H1 (cell line): ENCODE measurements around the gene COX10. TPM values are rescaled to one million over a fixed set of nuclear protein-coding genes. Genes with fewer than 3 reads are reported as not detected.

ENCODE experiments used
- CTCF ChIA-PET: fragments of 300-600 bp; sonication (Branson Sonifier 250); formaldehyde crosslinking; loops from one replicate; lab custom pipeline; 2021; ENCODE audit not compliant: partially characterized antibody; lab: Charles Lee
- POLR2A ChIA-PET: fragments of 300-600 bp; sonication (Branson Sonifier 250); formaldehyde crosslinking; loops from one replicate; lab custom pipeline; 2021; ENCODE audit warnings: inconsistent platforms; ENCODE audit not compliant: partially characterized antibody; lab: Charles Lee
- DNase-seq, 2 experiments: peaks; one replicate each; pipeline versions ENCODE4 v3.0.0 to v3.0.0-alpha.2; 2010 to 2022; ENCODE audit warnings: low spot score in 2 of 2, low read depth in 1 of 2, mixed read lengths in 1 of 2
- FAIRE-seq: peaks from 2 replicates; lab custom pipeline; 2011; peaks lifted over from hg19 to GRCh38; lab: Jason Lieb, UNC
- H2AFZ ChIP-seq: 2 replicates; pipeline ENCODE4 v1.8.1; 2012; ENCODE audit warnings: low read length, inconsistent platforms
- H2AK5ac ChIP-seq: 2 replicates; pipeline ENCODE4 v1.6.1; 2013; ENCODE audit warnings: low read depth, low read length
- H2BK120ac ChIP-seq: replicated peaks from 2 replicates; pipeline ENCODE3; 2013; ENCODE audit warnings: low read depth, low read length, inconsistent platforms
- H2BK12ac ChIP-seq: 2 replicates; pipeline ENCODE4 v1.6.1; 2013; ENCODE audit warnings: low read depth, low read length
- H2BK15ac ChIP-seq: 2 replicates; pipeline ENCODE4 v1.6.1; 2013; ENCODE audit warnings: low read length
- H2BK20ac ChIP-seq: 2 replicates; pipeline ENCODE4 v1.6.1; 2013; ENCODE audit warnings: low read length
- H2BK5ac ChIP-seq: 2 replicates; pipeline ENCODE4 v1.6.1; 2013; ENCODE audit warnings: low read depth, low read length
- H3K14ac ChIP-seq: 2 replicates; pipeline ENCODE4 v1.6.1; 2013; ENCODE audit warnings: inconsistent platforms; ENCODE audit not compliant: insufficient read length
- H3K18ac ChIP-seq: 2 replicates; pipeline ENCODE4 v1.6.1; 2013; ENCODE audit warnings: low read length; ENCODE audit errors: extremely low read depth
- H3K23ac ChIP-seq: 2 replicates; pipeline ENCODE4 v1.6.1; 2013; ENCODE audit warnings: inconsistent platforms; ENCODE audit not compliant: insufficient read length
- H3K23me2 ChIP-seq: 2 replicates; pipeline ENCODE4 v1.6.1; 2013; ENCODE audit warnings: low read depth, low read length
- H3K27ac ChIP-seq: 2 replicates; pipeline ENCODE4 v1.6.1; 2011; ENCODE audit warnings: low read depth, low read length, inconsistent platforms
- H3K27me3 ChIP-seq, 4 experiments: replicated peaks in 1 of 4; 1 replicate in 1 of 4; 2 replicates in 3 of 4; pipeline versions ENCODE4 v1.6.1 to v1.8.1; 2011 to 2013; ENCODE audit warnings: low read length in 3 of 4, mild to moderate bottlenecking in 3 of 4, inconsistent platforms in 2 of 4, mixed read lengths in 2 of 4, moderate library complexity in 1 of 4; ENCODE audit not compliant: control insufficient read depth in 3 of 4, insufficient read depth in 3 of 4; ENCODE audit errors: extremely low read depth in 1 of 4
- H3K36me3 ChIP-seq, 4 experiments: 2 replicates each; pipeline versions ENCODE4 v1.6.1 to v1.8.1; 2011 to 2013; ENCODE audit warnings: mild to moderate bottlenecking in 4 of 4, low read length in 3 of 4, moderate library complexity in 2 of 4, control low read depth in 1 of 4, inconsistent platforms in 1 of 4; ENCODE audit not compliant: insufficient read depth in 4 of 4, control insufficient read depth in 2 of 4
- H3K4ac ChIP-seq: replicated peaks from 2 replicates; pipeline ENCODE3; 2013; ENCODE audit warnings: low read length, low read depth, mixed read lengths, inconsistent platforms; ENCODE audit not compliant: insufficient read length
- H3K4me1 ChIP-seq, 4 experiments: replicated peaks in 1 of 4; 1 replicate in 1 of 4; 2 replicates in 3 of 4; pipeline versions ENCODE4 v1.6.1 to v1.8.1; 2011 to 2013; ENCODE audit warnings: low read length in 3 of 4, inconsistent platforms in 2 of 4, mixed read lengths in 1 of 4; ENCODE audit not compliant: insufficient read depth in 4 of 4, control insufficient read depth in 3 of 4
- H3K4me2 ChIP-seq, 2 experiments: 2 replicates each; pipeline versions ENCODE4 v1.6.1 to v1.8.1; 2011 to 2013; ENCODE audit warnings: low read depth in 2 of 2, low read length in 2 of 2, control low read depth in 1 of 2, inconsistent platforms in 1 of 2, mild to moderate bottlenecking in 1 of 2; ENCODE audit not compliant: insufficient read depth in 1 of 2
- H3K4me3 ChIP-seq, 4 experiments: fragments of 200-600, 300-600 bp in 1 of 4; sonication (generic), shearing (Covaris generic), sonication (Bioruptor Twin) in 1 of 4; 2 replicates each; pipeline versions ENCODE4 v1.5.1 to v1.8.1; 2011 to 2016; ENCODE audit warnings: low read length in 4 of 4, low read depth in 3 of 4, control low read depth in 2 of 4, inconsistent platforms in 2 of 4, mild to moderate bottlenecking in 2 of 4, mixed read lengths in 1 of 4, moderate library complexity in 1 of 4; ENCODE audit not compliant: insufficient read depth in 2 of 4; ENCODE audit errors: extremely low read depth in 1 of 4
- H3K56ac ChIP-seq: replicated peaks from 2 replicates; pipeline ENCODE3; 2013; ENCODE audit warnings: low read depth, mild to moderate bottlenecking, mixed read lengths, low read length, inconsistent platforms; ENCODE audit not compliant: insufficient read length
- H3K79me1 ChIP-seq: 2 replicates; pipeline ENCODE4 v1.6.1; 2013; ENCODE audit warnings: low read depth, low read length, control low read depth
- H3K79me2 ChIP-seq, 2 experiments: 2 replicates each; pipeline versions ENCODE4 v1.6.1 to v1.8.1; 2012 to 2013; ENCODE audit warnings: low read length in 2 of 2, mild to moderate bottlenecking in 2 of 2, inconsistent platforms in 1 of 2; ENCODE audit not compliant: insufficient read depth in 2 of 2, control insufficient read depth in 1 of 2
- H3K9ac ChIP-seq, 4 experiments: replicated peaks in 1 of 4; 1 replicate in 1 of 4; 2 replicates in 3 of 4; pipeline versions ENCODE4 v1.6.1 to v1.8.1; 2011 to 2013; ENCODE audit warnings: low read depth in 3 of 4, low read length in 3 of 4, control low read depth in 2 of 4, mild to moderate bottlenecking in 2 of 4, moderate library complexity in 2 of 4, inconsistent platforms in 1 of 4; ENCODE audit errors: extremely low read depth in 1 of 4
- H3K9me3 ChIP-seq, 2 experiments: 2 replicates each; pipeline versions ENCODE4 v1.6.1 to v1.8.1; 2012 to 2013; ENCODE audit warnings: mild to moderate bottlenecking in 2 of 2, moderate library complexity in 2 of 2, control low read depth in 1 of 2, inconsistent platforms in 1 of 2, low read depth in 1 of 2, low read length in 1 of 2, mixed read lengths in 1 of 2; ENCODE audit not compliant: insufficient read depth in 2 of 2
- H4K20me1 ChIP-seq, 2 experiments: replicated peaks in 1 of 2; 2 replicates each; pipeline versions ENCODE3 to v1.8.1; 2011 to 2013; ENCODE audit warnings: inconsistent platforms in 2 of 2, low read length in 2 of 2, mild to moderate bottlenecking in 1 of 2; ENCODE audit not compliant: insufficient read depth in 2 of 2, control insufficient read depth in 1 of 2
- H4K5ac ChIP-seq: 2 replicates; pipeline ENCODE4 v1.6.1; 2013; ENCODE audit warnings: low read length, low read depth, mixed read lengths, inconsistent platforms; ENCODE audit not compliant: insufficient read length
- H4K8ac ChIP-seq: 2 replicates; pipeline ENCODE4 v1.8.0; 2013; ENCODE audit warnings: mild to moderate bottlenecking, moderate library complexity, low read length, inconsistent platforms; ENCODE audit not compliant: insufficient read depth; ENCODE audit errors: extremely low read depth
- H4K91ac ChIP-seq: replicated peaks from 2 replicates; pipeline ENCODE3; 2013; ENCODE audit warnings: low read length, mixed read lengths, inconsistent platforms; ENCODE audit not compliant: insufficient read length
- EGR1 ChIP-seq: IDR thresholded peaks from 2 replicates; pipeline ENCODE4 v1.6.1; 2011; ENCODE audit warnings: low read depth, low read length, borderline replicate concordance
- GTF2F1 ChIP-seq: IDR thresholded peaks from 2 replicates; pipeline ENCODE4 v1.6.1; 2012; ENCODE audit warnings: low read depth, low read length, improper control_type of control experiment, borderline replicate concordance
- JUN ChIP-seq: IDR thresholded peaks from 2 replicates; pipeline ENCODE4 v1.6.1; 2011; ENCODE audit warnings: low read depth, mild to moderate bottlenecking, improper control_type of control experiment, low read length
- SAP30 ChIP-seq: fragments of 300-600 bp; sonication (generic); IDR thresholded peaks from 2 replicates; pipeline ENCODE4 v1.7.1; 2012; ENCODE audit warnings: low read length, moderate library complexity, mild to moderate bottlenecking, inconsistent platforms; ENCODE audit not compliant: insufficient read depth, insufficient replicate concordance
- SIX5 ChIP-seq: IDR thresholded peaks from 2 replicates; pipeline ENCODE4 v1.6.1; 2011; ENCODE audit warnings: mild to moderate bottlenecking, low read depth, low read length
- SP4 ChIP-seq: IDR thresholded peaks from 2 replicates; pipeline ENCODE4 v1.6.1; 2012; ENCODE audit warnings: low read length, inconsistent platforms
- TAF7 ChIP-seq: optimal IDR thresholded peaks from 2 replicates; pipeline ENCODE3; 2011; ENCODE audit warnings: low read depth, mild to moderate bottlenecking, inconsistent platforms, low read length, moderate library complexity, borderline replicate concordance
- WGBS, 2 experiments: shearing (Covaris generic) in 1 of 2; methylation state at CpG; one replicate each; pipeline versions ENCODE4 v1.1.6 to v1.1.7; 2013 to 2015; ENCODE audit warnings: low lambda C conversion rate in 2 of 2, mixed read lengths in 2 of 2, inconsistent platforms in 1 of 2, low coverage in 1 of 2, missing lambda C conversion rate in 1 of 2; ENCODE audit not compliant: insufficient replicate concordance in 2 of 2, insufficient coverage in 1 of 2, insufficient read length in 1 of 2; ENCODE audit errors: extremely low coverage in 1 of 2, missing lambda C conversion rate in 1 of 2; 5-methylcytosine and 5-hydroxymethylcytosine counted together
- polyA plus RNA-seq, 7 experiments: library from polyadenylated mRNA; depleted of rRNA in 3 of 7; stranded (reverse) in 5 of 7; unstranded in 2 of 7; fragments of >200 nt in 5 of 7; fragments of 200-250 nt in 2 of 7; gene quantifications; 1 replicate in 5 of 7; 2 replicates in 1 of 7; 4 replicates in 1 of 7; pipeline versions ENCODE4 v1.2.1 to v1.2.3, GENCODE V29; 2011 to 2013; ENCODE audit warnings: missing spikeins in 2 of 7, mixed read lengths in 2 of 7
- total RNA-seq: library from RNA; stranded (reverse); fragmentation: NEBNext Ultra II Directional; extraction: Animal tissue kit (Norgen Biotek cat#: 25700); gene quantifications from 2 replicates; pipeline ENCODE4 v1.2.1, GENCODE V29; 2021

The COX10 gene
- total and polyA plus RNA-seq, 2 of the 8 experiments (the other 6 are each of a cell fraction or from before 2014, with no cell fraction given) = 18.0 to 23.0 TPM

GRCh38 chr17:14228903-14229302 lies 159.6 kb downstream of the COX10 start:
- no peak for FAIRE-seq
- Histone ChIP-seq H3K14ac (no peak overlapping the region), H2BK12ac (no peak overlapping the region), H4K20me1 (no peaks in the 10 kb centered on the region), H2BK120ac (no peak overlapping the region), H2BK15ac (no peak overlapping the region), H4K91ac (no peak overlapping the region), H2AK5ac (no peak overlapping the region), H3K27me3 (no peaks in the 10 kb centered on the region), H2BK5ac (no peak overlapping the region), H3K79me1 (no peaks in the 10 kb centered on the region), H3K4me2 (no peak overlapping the region), H3K9me3 (no peaks in the 10 kb centered on the region), H3K4me3 (no peak overlapping the region), H3K79me2 (no peaks in the 10 kb centered on the region), H2BK20ac (no peak overlapping the region), H3K9ac (no peak overlapping the region), H3K23ac (no peak overlapping the region), H3K4ac (no peak overlapping the region), H4K8ac (no peak overlapping the region), H4K5ac (no peak overlapping the region), H3K36me3 (no peaks in the 10 kb centered on the region), H3K23me2 (no peaks in the 10 kb centered on the region), H3K18ac (no peak overlapping the region), H3K56ac (no peak overlapping the region), H3K4me1 (no peaks in the 10 kb centered on the region), H2AFZ (no peak overlapping the region), H3K27ac (no peak overlapping the region)
- TF ChIP-seq EGR1 = no peak
- TF ChIP-seq JUN = no peak
- no peak for TF ChIP-seq SAP30
- TF ChIP-seq GTF2F1 = no peak
- TF ChIP-seq SP4 = no peak
- TF ChIP-seq TAF7 = no peak
- TF ChIP-seq SIX5 = no peak
- no peak for DNase-seq
- CTCF ChIA-PET = no interaction called here
- 89% methylated on average over 4 of the region's 4 CpGs; no CpG with 5 or more reads in 1 of the 2 experiments for WGBS, 2 experiments
- POLR2A ChIA-PET = no interaction called here
